Stimulated activated CD8-positive, alpha-beta memory T cell treated with anti-CD3 and anti-CD28 coated beads, Interleukin-15, amount 100 ng/mL, for 24 hours (primary cell): ENCODE results near the gene BCAS4.

Source experiments
- DNase-seq: peaks from one replicate; pipeline ENCODE4 v3.0.0-alpha.2; 2020; ENCODE audit warnings: low read depth

The BCAS4 gene

DNA sequence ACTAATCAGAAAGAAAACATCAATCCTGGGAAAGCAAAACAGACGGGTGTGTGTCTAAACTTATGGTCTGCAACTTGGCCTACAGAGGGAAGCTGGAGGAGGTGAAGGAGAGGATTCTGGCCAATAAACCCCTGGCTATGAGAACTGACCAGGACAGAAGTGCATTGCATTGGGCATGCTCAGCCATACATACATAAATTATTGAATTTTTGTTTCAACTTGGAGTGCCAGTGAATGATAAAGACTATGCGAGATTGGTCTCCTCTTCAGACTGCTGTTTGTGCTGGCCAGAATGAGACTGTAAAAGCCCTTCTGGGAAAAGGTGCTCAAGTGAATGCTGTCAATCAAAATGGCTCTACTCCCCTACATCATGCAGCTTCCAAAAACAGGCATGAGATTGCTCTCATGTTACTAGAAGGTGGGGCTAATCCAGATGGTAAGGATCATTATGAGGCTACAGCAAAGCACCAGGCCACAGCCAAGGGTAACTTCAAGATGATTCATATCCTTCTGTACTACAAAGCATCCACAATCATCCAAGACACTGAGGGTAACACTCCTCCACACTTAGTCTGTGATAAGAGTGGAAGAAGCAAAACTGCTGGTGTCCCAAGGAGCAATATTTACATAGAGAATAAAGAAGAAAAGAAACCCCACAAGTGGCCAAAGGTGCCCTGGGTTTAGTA, 119.0 kb downstream of the BCAS4 start:
- DNase-seq, result no peak

DNA sequence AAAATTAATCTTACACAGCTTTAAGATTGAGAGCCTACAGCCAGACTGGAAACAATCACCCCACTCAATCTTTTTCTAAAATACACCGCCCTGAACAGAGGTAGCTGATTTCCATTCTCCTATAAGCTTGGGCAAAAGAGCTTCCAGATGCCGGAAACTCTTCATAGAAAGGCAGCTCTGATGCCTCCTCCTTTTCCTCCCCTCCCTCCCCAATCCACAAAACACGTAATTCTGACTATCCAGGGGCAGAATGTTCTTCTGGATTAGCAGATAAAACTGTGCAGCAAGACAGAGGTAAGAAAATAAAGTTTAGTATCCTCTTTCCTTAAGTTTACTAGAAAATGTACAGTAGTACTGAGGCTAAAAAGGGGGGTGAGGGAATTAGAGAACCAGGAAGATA, 120.6 kb downstream of the BCAS4 start:
- no peak for DNase-seq

DNA sequence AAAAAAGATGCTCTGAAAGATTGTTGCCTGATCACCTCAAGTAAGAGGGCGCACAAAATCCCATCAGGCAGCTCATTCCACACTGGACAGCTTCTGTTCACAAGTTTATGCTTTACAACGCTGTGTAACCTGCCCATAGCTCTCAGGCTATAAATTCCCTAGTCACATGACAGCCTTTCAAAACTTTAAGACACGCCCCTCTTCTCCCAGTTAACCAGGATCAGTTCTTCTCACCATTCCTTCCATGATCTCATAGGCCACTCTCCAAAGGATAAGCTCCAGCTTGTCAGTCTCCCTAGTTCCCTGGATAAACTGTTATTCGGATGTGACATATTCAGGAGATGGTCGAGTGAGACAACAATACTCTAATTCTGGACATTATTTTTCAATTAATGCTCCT, 121.4 kb downstream of the BCAS4 start:
- no peak for DNase-seq

DNA sequence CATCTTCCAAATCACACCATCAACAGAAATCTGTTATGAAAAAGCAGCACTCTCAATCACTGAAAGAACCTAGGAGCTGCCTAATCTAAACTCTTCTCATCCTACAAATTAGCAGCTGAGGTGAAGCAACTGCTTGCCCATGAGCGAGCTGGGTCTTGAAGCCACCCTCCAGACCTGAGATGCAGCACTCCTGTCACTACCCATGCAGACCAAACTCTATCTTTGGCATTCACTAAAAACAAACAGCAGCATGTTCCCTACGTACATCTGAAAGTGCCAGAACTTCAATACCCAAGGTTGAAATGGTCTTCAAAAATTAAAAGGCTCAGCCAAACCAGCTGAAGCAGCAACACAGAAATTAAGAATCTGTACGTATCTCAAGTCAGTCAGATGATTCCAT, 122.1 kb downstream of the BCAS4 start:
- no peak for DNase-seq

DNA sequence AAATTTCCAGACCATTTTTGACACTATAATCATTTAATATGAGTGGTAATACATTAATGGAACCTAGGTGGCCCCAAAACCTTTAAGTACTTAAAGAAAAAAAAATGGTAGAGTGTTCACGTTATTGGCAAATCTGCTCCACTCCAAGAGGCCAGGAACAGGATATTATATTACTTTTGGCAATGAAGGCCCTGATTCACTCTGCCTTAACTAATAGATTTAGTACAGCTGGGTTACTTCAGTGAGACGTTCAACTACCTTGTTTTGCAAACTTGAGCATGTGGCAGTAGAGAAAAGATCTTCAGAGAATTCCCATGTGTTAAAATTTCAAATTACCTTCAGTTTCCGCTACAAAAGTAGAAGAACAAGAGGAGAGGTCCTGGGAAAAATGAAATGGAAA, 123.5 kb downstream of the BCAS4 start:
- DNase-seq, result no peak

DNA sequence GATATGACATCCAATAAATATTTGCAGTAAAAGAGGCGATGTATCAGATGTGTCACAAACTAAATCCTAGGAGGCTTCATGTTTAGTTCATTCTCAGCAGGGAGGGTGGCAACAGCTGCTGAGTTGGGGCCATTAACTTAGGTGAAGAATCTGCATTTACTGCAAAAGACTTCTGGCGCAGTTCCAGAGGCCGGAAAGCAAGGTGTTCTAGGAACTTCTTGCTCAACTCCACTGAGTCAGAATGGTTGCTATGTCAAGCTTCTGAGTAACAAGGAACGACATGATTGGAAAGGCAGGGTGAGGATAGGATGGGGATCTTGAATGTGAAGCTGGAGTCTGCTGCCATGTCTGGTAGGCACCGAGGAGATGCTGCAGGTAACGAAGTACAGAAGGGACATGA, 124.7 kb downstream of the BCAS4 start:
- DNase-seq, result no peak

DNA sequence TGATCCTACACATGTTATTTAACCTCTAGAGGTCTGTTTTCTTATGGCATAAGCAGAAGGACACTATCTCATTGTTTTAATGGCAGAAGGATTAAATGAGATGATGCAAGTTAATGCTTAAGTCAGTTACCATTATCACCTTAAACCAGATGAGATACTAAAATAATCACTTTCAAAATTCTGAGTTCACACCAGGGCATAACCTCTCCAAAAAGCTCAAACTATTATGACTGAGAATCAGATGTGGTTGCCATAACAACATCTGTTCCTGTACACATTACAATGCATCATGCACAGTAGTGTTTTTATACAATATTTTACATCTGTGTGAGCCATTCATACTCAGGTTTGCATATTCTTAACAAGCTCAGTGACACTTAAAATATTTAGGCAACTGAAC, 126.1 kb downstream of the BCAS4 start:
- DNase-seq, result no peak

DNA sequence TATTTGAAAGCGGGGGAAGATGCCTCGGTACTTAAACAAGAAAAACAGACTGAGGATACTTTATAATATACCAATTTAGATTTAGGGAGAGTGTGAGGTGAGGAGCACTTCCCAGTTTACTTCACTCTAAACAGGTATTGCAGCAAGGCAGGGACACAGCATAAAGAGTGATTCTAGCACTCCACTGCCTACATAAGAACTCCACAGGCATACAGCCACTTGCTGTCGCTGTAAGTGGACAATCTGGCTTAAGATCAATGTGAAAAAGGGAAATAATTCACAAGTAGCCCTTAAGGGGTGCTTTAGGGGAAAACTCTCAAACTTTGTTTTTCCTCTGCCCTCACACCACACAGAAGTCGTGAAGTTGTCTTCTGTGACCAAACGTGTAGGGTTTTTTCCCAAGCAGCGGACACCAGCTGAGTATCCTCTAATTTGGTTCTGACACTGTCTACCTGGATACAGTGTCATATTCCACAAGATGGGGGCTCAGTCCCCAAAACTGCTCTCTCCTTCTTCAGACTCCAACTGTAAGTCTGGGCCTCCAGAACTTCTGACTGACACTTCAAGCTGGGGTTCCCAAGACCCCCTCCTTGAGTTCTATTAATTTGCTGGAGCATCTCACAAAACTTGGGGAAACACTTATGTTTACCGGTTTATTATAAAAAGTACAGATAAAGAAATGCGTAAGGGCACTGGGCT, 127.1 kb downstream of the BCAS4 start:
- no peak for DNase-seq

DNA sequence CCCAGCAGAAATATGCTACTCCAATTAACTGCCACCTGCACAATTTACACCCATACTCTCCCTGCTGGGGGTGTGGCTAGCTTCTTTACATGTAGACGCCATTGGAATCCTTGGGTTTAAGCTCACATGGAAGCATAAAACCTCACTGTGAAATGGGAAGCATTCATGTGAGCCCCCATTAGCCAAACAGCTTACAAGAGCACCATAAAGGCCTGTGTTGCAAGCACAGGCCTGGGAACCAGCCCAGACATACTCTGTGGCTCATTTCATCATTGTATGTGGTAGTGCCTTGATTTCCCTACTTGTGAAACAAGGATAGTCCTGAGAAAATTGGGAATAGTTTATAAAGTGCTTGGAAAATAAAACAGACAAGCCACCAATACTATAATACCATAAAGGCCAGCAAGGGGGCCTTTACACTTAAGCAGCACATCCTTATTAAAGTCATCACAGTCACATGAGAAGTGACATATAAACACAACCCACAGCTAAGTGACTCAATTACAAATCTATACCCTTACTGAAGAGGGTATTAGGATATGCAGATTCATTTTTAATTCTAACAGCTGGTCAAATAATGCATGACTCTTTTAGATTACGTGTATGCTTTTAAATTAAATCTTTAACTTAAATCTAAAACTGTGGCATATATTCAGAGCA, 129.5 kb downstream of the BCAS4 start:
- DNase-seq, result no peak

DNA sequence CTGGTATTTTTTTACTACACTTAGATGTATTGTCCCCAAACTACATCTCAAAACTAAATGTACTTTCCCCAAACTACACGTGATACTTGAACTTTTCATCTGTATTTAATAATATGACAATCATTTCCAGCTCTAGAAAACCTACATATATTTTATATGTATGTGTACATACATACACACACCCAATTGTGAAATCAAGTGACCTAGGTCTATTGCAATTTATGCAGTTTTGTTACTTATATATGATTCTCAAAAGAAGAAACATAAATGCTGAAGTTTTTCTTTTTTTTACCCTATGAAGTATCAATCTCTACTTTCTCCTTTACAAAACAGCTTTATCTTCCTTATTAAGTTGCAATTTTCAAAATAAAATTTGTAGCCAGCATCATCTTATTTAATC, 131.7 kb downstream of the BCAS4 start:
- DNase-seq, result no peak
